DND-41 (cell line): ENCODE results near the gene WDR70.

ENCODE experiments used
- EZH2 ChIP-seq: IDR thresholded peaks from 3 replicates; pipeline ENCODE4 v1.6.1; 2012; ENCODE audit warnings: borderline replicate concordance, low read depth, mild to moderate bottlenecking, moderate library complexity, low read length, inconsistent platforms; ENCODE audit not compliant: severe bottlenecking
- TF ChIP-seq, protein P1 (sequence below): IDR thresholded peaks from 2 replicates; pipeline ENCODE4 v1.5.1; 2012; ENCODE audit warnings: borderline replicate concordance, low read length, moderate library complexity, mild to moderate bottlenecking; ENCODE audit not compliant: poor library complexity, severe bottlenecking; ENCODE audit errors: extremely low read depth

DNA sequence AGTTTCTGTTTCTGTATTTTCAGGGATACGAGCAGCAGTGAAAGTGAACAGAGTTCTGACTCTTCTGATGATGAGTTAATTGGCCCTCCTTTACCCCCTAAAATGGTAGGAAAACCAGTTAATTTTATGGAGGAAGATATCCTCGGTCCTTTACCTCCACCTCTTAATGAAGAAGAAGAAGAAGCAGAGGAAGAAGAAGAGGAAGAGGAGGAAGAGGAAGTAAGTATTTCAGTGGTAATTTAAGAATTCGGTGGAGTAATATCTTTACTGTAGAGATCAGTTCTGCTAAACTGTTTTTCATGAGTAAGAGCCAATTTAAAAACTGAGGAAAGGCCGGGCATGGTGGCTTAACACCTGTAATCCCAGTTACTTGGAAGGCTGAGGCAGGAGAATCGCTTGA, 17.2 kb downstream of the WDR70 start:
- no peak for TF ChIP-seq EZH2
- TF ChIP-seq, protein P1, sequence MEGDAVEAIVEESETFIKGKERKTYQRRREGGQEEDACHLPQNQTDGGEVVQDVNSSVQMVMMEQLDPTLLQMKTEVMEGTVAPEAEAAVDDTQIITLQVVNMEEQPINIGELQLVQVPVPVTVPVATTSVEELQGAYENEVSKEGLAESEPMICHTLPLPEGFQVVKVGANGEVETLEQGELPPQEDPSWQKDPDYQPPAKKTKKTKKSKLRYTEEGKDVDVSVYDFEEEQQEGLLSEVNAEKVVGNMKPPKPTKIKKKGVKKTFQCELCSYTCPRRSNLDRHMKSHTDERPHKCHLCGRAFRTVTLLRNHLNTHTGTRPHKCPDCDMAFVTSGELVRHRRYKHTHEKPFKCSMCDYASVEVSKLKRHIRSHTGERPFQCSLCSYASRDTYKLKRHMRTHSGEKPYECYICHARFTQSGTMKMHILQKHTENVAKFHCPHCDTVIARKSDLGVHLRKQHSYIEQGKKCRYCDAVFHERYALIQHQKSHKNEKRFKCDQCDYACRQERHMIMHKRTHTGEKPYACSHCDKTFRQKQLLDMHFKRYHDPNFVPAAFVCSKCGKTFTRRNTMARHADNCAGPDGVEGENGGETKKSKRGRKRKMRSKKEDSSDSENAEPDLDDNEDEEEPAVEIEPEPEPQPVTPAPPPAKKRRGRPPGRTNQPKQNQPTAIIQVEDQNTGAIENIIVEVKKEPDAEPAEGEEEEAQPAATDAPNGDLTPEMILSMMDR: no peak
